ENCODE data around the gene TIMP3.
"Not testable (repeated sequence)": the region's sequence is repeated elsewhere in the genome, so short reads cannot be mapped to it uniquely, and the experiment has no call there.

Gene TIMP3

DNA sequence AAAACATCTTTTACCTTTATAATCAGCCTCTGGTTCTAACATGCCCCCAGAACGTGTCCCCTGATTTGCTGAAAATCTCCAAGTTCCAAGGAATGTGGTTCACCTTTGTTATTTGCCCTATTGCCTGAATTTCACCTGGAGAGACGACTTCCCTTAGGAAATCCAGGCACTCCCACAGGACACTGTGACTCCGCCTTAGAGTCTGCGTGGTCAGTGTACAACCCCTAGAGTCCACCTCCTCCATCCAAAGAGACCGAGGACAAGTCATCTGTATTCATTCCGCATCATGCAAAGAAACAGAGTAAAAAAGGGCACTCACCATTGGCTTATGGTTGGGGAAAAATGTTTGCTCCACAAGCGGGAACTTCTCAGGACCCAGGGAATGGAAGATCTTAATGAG, 63.1 kb downstream of the TIMP3 start:
- DNase-seq (ENCODE audit: low read depth) = no peak
- TF ChIP-seq, protein P1, sequence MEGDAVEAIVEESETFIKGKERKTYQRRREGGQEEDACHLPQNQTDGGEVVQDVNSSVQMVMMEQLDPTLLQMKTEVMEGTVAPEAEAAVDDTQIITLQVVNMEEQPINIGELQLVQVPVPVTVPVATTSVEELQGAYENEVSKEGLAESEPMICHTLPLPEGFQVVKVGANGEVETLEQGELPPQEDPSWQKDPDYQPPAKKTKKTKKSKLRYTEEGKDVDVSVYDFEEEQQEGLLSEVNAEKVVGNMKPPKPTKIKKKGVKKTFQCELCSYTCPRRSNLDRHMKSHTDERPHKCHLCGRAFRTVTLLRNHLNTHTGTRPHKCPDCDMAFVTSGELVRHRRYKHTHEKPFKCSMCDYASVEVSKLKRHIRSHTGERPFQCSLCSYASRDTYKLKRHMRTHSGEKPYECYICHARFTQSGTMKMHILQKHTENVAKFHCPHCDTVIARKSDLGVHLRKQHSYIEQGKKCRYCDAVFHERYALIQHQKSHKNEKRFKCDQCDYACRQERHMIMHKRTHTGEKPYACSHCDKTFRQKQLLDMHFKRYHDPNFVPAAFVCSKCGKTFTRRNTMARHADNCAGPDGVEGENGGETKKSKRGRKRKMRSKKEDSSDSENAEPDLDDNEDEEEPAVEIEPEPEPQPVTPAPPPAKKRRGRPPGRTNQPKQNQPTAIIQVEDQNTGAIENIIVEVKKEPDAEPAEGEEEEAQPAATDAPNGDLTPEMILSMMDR (IDR thresholded peaks at IDR 0.05; ENCODE audit: control insufficient read depth, insufficient read depth, low read depth, low read length, missing control alignments) = no peak
- no peak overlapping the region for H3K4me3 ChIP-seq (ENCODE audit: control insufficient read depth, low read depth, low read length)

DNA sequence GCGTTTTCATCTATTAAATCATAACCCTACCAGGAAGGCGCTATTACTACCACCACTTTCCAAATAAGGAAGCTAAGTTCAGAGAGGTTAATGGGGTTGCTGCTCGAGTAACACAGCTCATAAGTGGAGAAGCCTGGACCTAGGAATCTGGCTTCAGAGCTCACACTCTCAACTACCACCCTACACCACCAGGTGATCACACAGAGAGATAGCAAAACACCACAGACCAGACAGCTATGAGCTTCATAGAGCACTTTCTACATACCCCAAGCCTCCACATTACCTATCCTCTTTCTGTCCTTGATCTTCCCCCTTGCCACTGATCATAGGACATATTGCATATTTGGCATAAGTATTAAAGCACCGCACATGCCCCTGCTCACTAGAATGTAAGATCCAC, 65.4 kb downstream of the TIMP3 start:
- TF ChIP-seq, protein P1 (IDR thresholded peaks at IDR 0.05; ENCODE audit: control insufficient read depth, insufficient read depth, low read depth, low read length, missing control alignments) = no peak
- DNase-seq (ENCODE audit: low read depth) = no peak
- H3K4me3 ChIP-seq (ENCODE audit: control insufficient read depth, low read depth, low read length) = no peak overlapping the region

DNA sequence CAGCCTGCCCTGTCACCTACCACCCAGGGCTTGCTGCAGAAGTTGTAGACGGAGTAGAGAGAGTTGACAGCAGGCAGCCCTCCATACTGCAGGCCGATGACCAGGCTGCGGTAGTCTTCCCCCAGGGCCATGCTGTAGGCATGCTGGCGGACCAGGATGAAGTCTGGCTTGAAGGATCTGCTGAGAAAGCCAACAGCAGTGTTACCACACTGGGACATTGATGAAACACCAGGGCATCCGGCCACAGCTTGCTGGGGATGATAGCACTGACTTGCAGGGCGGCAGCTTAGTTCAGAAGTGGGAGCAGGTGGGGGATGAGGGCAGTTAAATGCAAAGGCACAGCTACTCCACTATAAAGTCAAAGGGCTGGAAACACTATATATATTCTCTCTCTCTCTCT, 67.4 kb downstream of the TIMP3 start:
- DNase-seq (ENCODE audit: low read depth) = no peak
- no peak overlapping the region for H3K4me3 ChIP-seq (ENCODE audit: control insufficient read depth, low read depth, low read length)
- TF ChIP-seq, protein P1 (IDR thresholded peaks at IDR 0.05; ENCODE audit: control insufficient read depth, insufficient read depth, low read depth, low read length, missing control alignments) = no peak

DNA sequence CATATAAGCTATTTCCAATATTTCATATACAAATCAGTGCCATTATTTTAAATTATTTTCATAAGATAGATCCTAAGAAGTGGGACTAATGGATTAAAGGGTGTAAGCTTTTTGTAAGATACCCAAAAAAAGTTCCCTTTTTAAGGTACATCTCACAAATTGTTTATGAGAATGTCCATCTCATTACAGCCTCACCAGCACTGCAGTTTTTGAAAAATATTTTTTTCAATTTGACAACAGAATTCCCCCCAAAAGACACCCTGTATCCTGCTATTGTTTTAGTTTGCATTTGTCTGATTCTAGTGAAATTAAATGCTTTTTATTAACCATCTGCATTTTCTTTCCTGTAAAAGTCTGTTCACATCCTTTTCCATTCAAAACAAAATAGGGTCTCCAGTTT, 69.0 kb downstream of the TIMP3 start:
- no peak for DNase-seq (ENCODE audit: low read depth)
- TF ChIP-seq, protein P1 (IDR thresholded peaks at IDR 0.05; ENCODE audit: control insufficient read depth, insufficient read depth, low read depth, low read length, missing control alignments) = no peak
- no peak overlapping the region for H3K4me3 ChIP-seq (ENCODE audit: control insufficient read depth, low read depth, low read length)

DNA sequence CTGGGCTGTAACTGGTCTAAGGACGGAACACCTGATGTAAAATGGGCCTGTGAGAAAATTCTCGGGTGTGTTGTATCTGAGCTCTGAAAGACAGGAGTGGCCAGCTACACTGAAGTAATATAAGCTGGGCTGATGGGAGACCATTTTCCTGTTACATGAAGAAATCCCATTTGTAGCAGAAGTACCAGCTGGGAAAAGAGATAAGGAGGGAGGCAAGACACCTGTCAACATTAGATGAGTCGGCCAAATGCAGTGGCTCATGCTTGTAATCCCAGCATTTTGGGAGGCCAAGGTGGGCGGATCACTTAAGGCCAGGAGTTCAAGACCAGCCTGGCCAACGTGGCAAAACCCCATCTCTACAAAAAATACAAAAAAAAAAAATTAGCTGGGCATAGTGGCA, 72.1 kb downstream of the TIMP3 start:
- H3K4me3 ChIP-seq (ENCODE audit: control insufficient read depth, low read depth, low read length); DNase-seq (ENCODE audit: low read depth): not testable (repeated sequence)

DNA sequence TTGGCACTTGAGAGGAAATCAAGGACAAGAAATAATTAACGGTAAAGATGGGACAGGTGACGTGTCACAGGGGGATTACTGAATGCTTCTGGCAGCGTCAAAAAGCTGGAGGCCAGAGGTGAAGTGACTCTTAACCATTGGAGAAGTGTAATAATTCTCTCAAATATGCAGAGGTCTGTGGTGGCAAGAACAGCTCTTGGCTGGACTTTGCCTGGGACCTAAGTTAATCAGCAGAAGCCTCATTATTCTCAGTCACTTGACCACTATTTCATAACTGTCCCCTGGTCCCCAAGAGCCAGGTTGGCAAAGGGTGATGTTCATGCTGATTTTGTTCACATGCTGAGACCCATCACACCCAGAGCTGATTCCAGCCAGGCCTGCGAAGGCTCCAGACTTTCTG, 72.9 kb downstream of the TIMP3 start:
- no peak for DNase-seq (ENCODE audit: low read depth)
- TF ChIP-seq, protein P1 (IDR thresholded peaks at IDR 0.05; ENCODE audit: control insufficient read depth, insufficient read depth, low read depth, low read length, missing control alignments) = no peak
- H3K4me3 ChIP-seq (ENCODE audit: control insufficient read depth, low read depth, low read length) = no peak overlapping the region

DNA sequence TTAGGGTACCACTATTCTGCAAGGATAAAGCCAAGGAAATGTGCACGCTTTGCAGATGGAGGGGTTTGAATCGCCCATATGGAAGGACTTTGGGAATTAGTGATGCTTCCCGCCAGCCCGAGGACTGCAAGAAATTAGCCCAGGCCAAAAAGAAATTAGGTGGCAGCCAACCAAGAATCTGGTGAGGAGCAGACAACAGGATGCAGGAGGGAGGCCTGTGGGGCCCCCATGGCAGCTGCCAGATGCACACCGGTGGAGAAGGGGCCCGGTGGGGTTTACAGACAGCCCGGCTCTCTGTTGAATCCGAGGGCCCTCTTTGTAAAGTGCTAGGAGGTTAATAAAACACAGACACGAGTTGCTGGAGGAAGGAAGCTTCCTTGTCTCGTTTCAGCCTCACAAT, 73.5 kb downstream of the TIMP3 start:
- TF ChIP-seq, protein P1 (IDR thresholded peaks at IDR 0.05; ENCODE audit: control insufficient read depth, insufficient read depth, low read depth, low read length, missing control alignments) = no peak
- no peak for DNase-seq (ENCODE audit: low read depth)
- H3K4me3 ChIP-seq (ENCODE audit: control insufficient read depth, low read depth, low read length) = no peak overlapping the region
